Measurements from ENCODE around the gene FBXW11. TPM values are rescaled to one million over a fixed set of nuclear protein-coding genes. Genes with fewer than 3 reads are reported as not detected.

The FBXW11 gene
- total RNA-seq, 1 experiment from 2014 or later, result 69.2 TPM

DNA sequence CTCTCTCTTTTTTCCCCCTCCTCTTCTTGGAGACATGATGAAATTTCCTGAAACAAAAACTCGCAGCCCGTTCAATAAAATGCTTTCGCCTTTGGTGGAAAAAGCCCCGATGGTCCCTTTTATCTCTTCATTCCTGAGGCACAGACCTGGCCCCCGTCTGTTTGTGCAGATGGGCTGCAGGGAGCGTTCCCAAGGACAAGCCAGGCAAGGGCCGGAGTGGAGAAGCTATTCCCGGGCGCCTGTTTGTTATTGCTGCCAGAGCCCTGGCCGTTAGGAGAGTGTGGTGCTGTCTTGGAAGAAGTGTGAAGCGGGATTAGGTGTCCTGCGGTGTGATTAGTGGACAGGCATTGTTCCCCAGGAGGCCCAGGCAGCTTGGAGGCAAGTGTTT is 149.0 kb downstream of the FBXW11 start:
- H3K27ac ChIP-seq (ENCODE audit: low read length), result no peak overlapping the region
- H3K4me2 ChIP-seq (ENCODE audit: low read length), result no peak overlapping the region
- H3K9me3 ChIP-seq (ENCODE audit: low read length), result no peaks in the 10 kb centered on the region
- no peaks in the 10 kb centered on the region for H3K27me3 ChIP-seq (ENCODE audit: low read length)
- H3F3A ChIP-seq (ENCODE audit: low read length, unreplicated experiment), result no peaks in the 10 kb centered on the region
- TF ChIP-seq EZH2phosphoT487 (IDR thresholded peaks at IDR 0.05; ENCODE audit: borderline replicate concordance, low read length), result no peak
- TF ChIP-seq CTCF (conservative IDR thresholded peaks at IDR 0.05; ENCODE audit: low read depth, low read length), result no peak
- TF ChIP-seq EZH2 (IDR thresholded peaks at IDR 0.05; ENCODE audit: low read length, unreplicated experiment), result no peak
- H3K4me1 ChIP-seq (ENCODE audit: insufficient read depth, low read length), result no peaks in the 10 kb centered on the region
- intact Hi-C loops (cut with micrococcal nuclease), result loop anchor here (10.0 kb wide), 1 partner anchor 373 kb away; no protein-coding TSS in a partner anchor
- no peak overlapping the region for H2AFZ ChIP-seq (ENCODE audit: low read length)
- H3K9ac ChIP-seq (ENCODE audit: low read length), result no peak overlapping the region
- no peaks in the 10 kb centered on the region; the same call in 1 of the 2 replicates for H3K36me3 ChIP-seq (ENCODE audit: low read depth, low read length)
- no TSS peak for BruUV-seq (replicated peaks)
- no peaks in the 10 kb centered on the region for H4K20me1 ChIP-seq (ENCODE audit: low read length)
- no peak overlapping the region for H3K4me3 ChIP-seq (ENCODE audit: low read length)
- CTCF ChIA-PET, result no interaction called here
- H3K9me2 ChIP-seq (replicated peaks; ENCODE audit: low read length), result no peaks in the 10 kb centered on the region
- POLR2A ChIA-PET (ENCODE audit: unreplicated experiment), result no interaction called here
- DNase-seq (no peak), ATAC-seq (no peak)
- no peaks in the 10 kb centered on the region for H3K79me2 ChIP-seq (ENCODE audit: low read length)

- CTCF ChIA-PET, result no interaction called here
- ATAC-seq (no peak), DNase-seq (no peak)
- POLR2A ChIA-PET (ENCODE audit: unreplicated experiment), result no interaction called here
- H3K79me2 ChIP-seq (ENCODE audit: low read length), result no peaks in the 10 kb centered on the region
- no peaks in the 10 kb centered on the region; the same call in 1 of the 2 replicates for H3K36me3 ChIP-seq (ENCODE audit: low read depth, low read length)
- H3K27ac ChIP-seq (ENCODE audit: low read length), result no peak overlapping the region
- no peak overlapping the region for H3K4me2 ChIP-seq (ENCODE audit: low read length)
- no peaks in the 10 kb centered on the region for H4K20me1 ChIP-seq (ENCODE audit: low read length)
- H3F3A ChIP-seq (ENCODE audit: low read length, unreplicated experiment), result no peaks in the 10 kb centered on the region
- no peak overlapping the region for H3K4me3 ChIP-seq (ENCODE audit: low read length)
- no peak overlapping the region for H2AFZ ChIP-seq (ENCODE audit: low read length)
- BruUV-seq (replicated peaks), result no TSS peak
- H3K27me3 ChIP-seq (ENCODE audit: low read length), result no peaks in the 10 kb centered on the region
- H3K4me1 ChIP-seq (ENCODE audit: insufficient read depth, low read length), result no peaks in the 10 kb centered on the region
- no peak overlapping the region for H3K9ac ChIP-seq (ENCODE audit: low read length)
- no peaks in the 10 kb centered on the region for H3K9me3 ChIP-seq (ENCODE audit: low read length)
- TF ChIP-seq EZH2 (IDR thresholded peaks at IDR 0.05; ENCODE audit: low read length, unreplicated experiment) (no peak), EZH2phosphoT487 (IDR thresholded peaks at IDR 0.05; ENCODE audit: borderline replicate concordance, low read length) (no peak), CTCF (conservative IDR thresholded peaks at IDR 0.05; ENCODE audit: low read depth, low read length) (no peak)
- intact Hi-C loops (cut with micrococcal nuclease), result loop anchor here (10.0 kb wide), 1 partner anchor 371 kb away; no protein-coding TSS in a partner anchor
- H3K9me2 ChIP-seq (replicated peaks; ENCODE audit: low read length), result no peaks in the 10 kb centered on the region
Observed at GRCh38 chr5:171855798-171856763, 150.4 kb downstream of the FBXW11 start.

GRCh38 chr5:171855265-171855664 is 151.2 kb downstream of the FBXW11 start:
- no peaks in the 10 kb centered on the region for H4K20me1 ChIP-seq (ENCODE audit: low read length)
- no peak for ATAC-seq
- no peak overlapping the region for H3K27ac ChIP-seq (ENCODE audit: low read length)
- no peaks in the 10 kb centered on the region for H3K36me3 ChIP-seq (ENCODE audit: low read depth, low read length)
- H3K79me2 ChIP-seq (ENCODE audit: low read length), result no peaks in the 10 kb centered on the region
- no peak overlapping the region for H3K4me2 ChIP-seq (ENCODE audit: low read length)
- no peak overlapping the region for H2AFZ ChIP-seq (ENCODE audit: low read length)
- intact Hi-C loops (cut with micrococcal nuclease), result loop anchor here (10.0 kb wide), 1 partner anchor 370 kb away; no protein-coding TSS in a partner anchor
- no TSS peak for BruUV-seq (replicated peaks)
- H3K9me3 ChIP-seq (ENCODE audit: low read length), result no peaks in the 10 kb centered on the region
- no peaks in the 10 kb centered on the region for H3K27me3 ChIP-seq (ENCODE audit: low read length)
- no peaks in the 10 kb centered on the region for H3F3A ChIP-seq (ENCODE audit: low read length, unreplicated experiment)
- no peaks in the 10 kb centered on the region for H3K4me1 ChIP-seq (ENCODE audit: insufficient read depth, low read length)
- ChIA-PET CTCF (no interaction called here), POLR2A (ENCODE audit: unreplicated experiment) (no interaction called here)
- no peaks in the 10 kb centered on the region for H3K9me2 ChIP-seq (replicated peaks; ENCODE audit: low read length)
- no peak overlapping the region for H3K9ac ChIP-seq (ENCODE audit: low read length)
- DNase-seq, result no peak
- no peak overlapping the region for H3K4me3 ChIP-seq (ENCODE audit: low read length)
- TF ChIP-seq EZH2phosphoT487 (IDR thresholded peaks at IDR 0.05; ENCODE audit: borderline replicate concordance, low read length), result no peak
- no peak for TF ChIP-seq CTCF (conservative IDR thresholded peaks at IDR 0.05; ENCODE audit: low read depth, low read length)
- no peak for TF ChIP-seq EZH2 (IDR thresholded peaks at IDR 0.05; ENCODE audit: low read length, unreplicated experiment)

All from PC-3 (cell line).